ENCODE results near the gene PLEKHM1.
"Not testable (repeated sequence)": the region's sequence is repeated elsewhere in the genome, so short reads cannot be mapped to it uniquely, and the experiment has no call there.

The PLEKHM1 gene

GRCh38 chr17:45490615-45491433 lies at the start of gene PLEKHM1:
Gene PLEKHM1, minus strand, starts transcription at chr17:45490721. Its CDS starts 8,237 bp downstream, at chr17:45482484.
- H3K4me1 ChIP-seq (ENCODE audit: insufficient read depth, low read length, poor library complexity, severe bottlenecking); H4K20me1 ChIP-seq (ENCODE audit: insufficient read depth, low read length, poor library complexity, severe bottlenecking); H3F3A ChIP-seq (ENCODE audit: low read depth); H3K9me3 ChIP-seq (ENCODE audit: insufficient read depth, low read depth, low read length); H2AFZ ChIP-seq (ENCODE audit: low read length); H3K9me2 ChIP-seq (replicated peaks; ENCODE audit: low read depth, low read length); H3K36me3 ChIP-seq (ENCODE audit: insufficient read depth, low read length); H3K27me3 ChIP-seq (ENCODE audit: insufficient read depth, low read length, poor library complexity, severe bottlenecking): not testable (repeated sequence)
- Histone ChIP-seq H3K79me2 (ENCODE audit: insufficient read depth, low read length) (peaks cover 28% of the 10 kb centered on the region), H3K9ac (ENCODE audit: low read depth, low read length, poor library complexity, severe bottlenecking) (peak within 1 kb of the TSS; percentile 76), H3K4me3 (ENCODE audit: low read length, poor library complexity, severe bottlenecking) (peak within 1 kb of the TSS; percentile 88), H3K4me2 (ENCODE audit: low read depth, low read length, poor library complexity, severe bottlenecking) (peak within 1 kb of the TSS; percentile 89)

- H3K79me2 ChIP-seq (ENCODE audit: insufficient read depth, low read length); H3F3A ChIP-seq (ENCODE audit: low read depth); H3K9me2 ChIP-seq (replicated peaks; ENCODE audit: low read depth, low read length); H3K27me3 ChIP-seq (ENCODE audit: insufficient read depth, low read length, poor library complexity, severe bottlenecking); H3K9me3 ChIP-seq (ENCODE audit: insufficient read depth, low read depth, low read length); H3K4me2 ChIP-seq (ENCODE audit: low read depth, low read length, poor library complexity, severe bottlenecking); H4K20me1 ChIP-seq (ENCODE audit: insufficient read depth, low read length, poor library complexity, severe bottlenecking); H3K4me3 ChIP-seq (ENCODE audit: low read length, poor library complexity, severe bottlenecking); H3K9ac ChIP-seq (ENCODE audit: low read depth, low read length, poor library complexity, severe bottlenecking); H2AFZ ChIP-seq (ENCODE audit: low read length); H3K36me3 ChIP-seq (ENCODE audit: insufficient read depth, low read length); H3K4me1 ChIP-seq (ENCODE audit: insufficient read depth, low read length, poor library complexity, severe bottlenecking): not testable (repeated sequence)
Measured at GRCh38 chr17:45538168-45538567, 47.6 kb upstream of the PLEKHM1 start.

GRCh38 chr17:45506072-45506471 lies 15.6 kb upstream of the PLEKHM1 start:
- not testable (repeated sequence) for H3K27me3 ChIP-seq (ENCODE audit: insufficient read depth, low read length, poor library complexity, severe bottlenecking); H3K9ac ChIP-seq (ENCODE audit: low read depth, low read length, poor library complexity, severe bottlenecking); H4K20me1 ChIP-seq (ENCODE audit: insufficient read depth, low read length, poor library complexity, severe bottlenecking); H3K9me2 ChIP-seq (replicated peaks; ENCODE audit: low read depth, low read length); H3K4me1 ChIP-seq (ENCODE audit: insufficient read depth, low read length, poor library complexity, severe bottlenecking); H3K9me3 ChIP-seq (ENCODE audit: insufficient read depth, low read depth, low read length); H3K79me2 ChIP-seq (ENCODE audit: insufficient read depth, low read length); H2AFZ ChIP-seq (ENCODE audit: low read length); H3F3A ChIP-seq (ENCODE audit: low read depth); H3K4me3 ChIP-seq (ENCODE audit: low read length, poor library complexity, severe bottlenecking); H3K4me2 ChIP-seq (ENCODE audit: low read depth, low read length, poor library complexity, severe bottlenecking); H3K36me3 ChIP-seq (ENCODE audit: insufficient read depth, low read length)

GRCh38 chr17:45505183-45505582 lies 14.7 kb upstream of the PLEKHM1 start:
- not testable (repeated sequence) for H3K9me3 ChIP-seq (ENCODE audit: insufficient read depth, low read depth, low read length); H3K27me3 ChIP-seq (ENCODE audit: insufficient read depth, low read length, poor library complexity, severe bottlenecking); H3K36me3 ChIP-seq (ENCODE audit: insufficient read depth, low read length); H3K4me1 ChIP-seq (ENCODE audit: insufficient read depth, low read length, poor library complexity, severe bottlenecking); H3K9me2 ChIP-seq (replicated peaks; ENCODE audit: low read depth, low read length); H3F3A ChIP-seq (ENCODE audit: low read depth); H3K79me2 ChIP-seq (ENCODE audit: insufficient read depth, low read length); H3K9ac ChIP-seq (ENCODE audit: low read depth, low read length, poor library complexity, severe bottlenecking); H3K4me3 ChIP-seq (ENCODE audit: low read length, poor library complexity, severe bottlenecking); H3K4me2 ChIP-seq (ENCODE audit: low read depth, low read length, poor library complexity, severe bottlenecking); H2AFZ ChIP-seq (ENCODE audit: low read length); H4K20me1 ChIP-seq (ENCODE audit: insufficient read depth, low read length, poor library complexity, severe bottlenecking)

- H3K9me2 ChIP-seq (replicated peaks; ENCODE audit: low read depth, low read length); H4K20me1 ChIP-seq (ENCODE audit: insufficient read depth, low read length, poor library complexity, severe bottlenecking); H3K4me3 ChIP-seq (ENCODE audit: low read length, poor library complexity, severe bottlenecking); H3K36me3 ChIP-seq (ENCODE audit: insufficient read depth, low read length); H2AFZ ChIP-seq (ENCODE audit: low read length); H3K4me2 ChIP-seq (ENCODE audit: low read depth, low read length, poor library complexity, severe bottlenecking); H3K9ac ChIP-seq (ENCODE audit: low read depth, low read length, poor library complexity, severe bottlenecking); H3K9me3 ChIP-seq (ENCODE audit: insufficient read depth, low read depth, low read length); H3K27me3 ChIP-seq (ENCODE audit: insufficient read depth, low read length, poor library complexity, severe bottlenecking); H3K4me1 ChIP-seq (ENCODE audit: insufficient read depth, low read length, poor library complexity, severe bottlenecking); H3F3A ChIP-seq (ENCODE audit: low read depth); H3K79me2 ChIP-seq (ENCODE audit: insufficient read depth, low read length): not testable (repeated sequence)
- peak; percentile 20; the same call in 1 of the 2 replicates for TF ChIP-seq CTCF (conservative IDR thresholded peaks at IDR 0.05; ENCODE audit: low read length)
Measured at GRCh38 chr17:45501092-45501707, 10.7 kb upstream of the PLEKHM1 start.

GRCh38 chr17:45500478-45500877 lies 10.0 kb upstream of the PLEKHM1 start:
- H3K9me3 ChIP-seq (ENCODE audit: insufficient read depth, low read depth, low read length); H3K9ac ChIP-seq (ENCODE audit: low read depth, low read length, poor library complexity, severe bottlenecking); H3K27me3 ChIP-seq (ENCODE audit: insufficient read depth, low read length, poor library complexity, severe bottlenecking); H2AFZ ChIP-seq (ENCODE audit: low read length); H3K4me1 ChIP-seq (ENCODE audit: insufficient read depth, low read length, poor library complexity, severe bottlenecking); H3K4me2 ChIP-seq (ENCODE audit: low read depth, low read length, poor library complexity, severe bottlenecking); H3K9me2 ChIP-seq (replicated peaks; ENCODE audit: low read depth, low read length); H4K20me1 ChIP-seq (ENCODE audit: insufficient read depth, low read length, poor library complexity, severe bottlenecking); H3K36me3 ChIP-seq (ENCODE audit: insufficient read depth, low read length); H3K79me2 ChIP-seq (ENCODE audit: insufficient read depth, low read length); H3F3A ChIP-seq (ENCODE audit: low read depth); H3K4me3 ChIP-seq (ENCODE audit: low read length, poor library complexity, severe bottlenecking): not testable (repeated sequence)
